ENCODE data around the gene RAB11FIP2.

- TF ChIP-seq POLR2A (IDR thresholded peaks at IDR 0.05), result no peak
- no peak for TF ChIP-seq POLR2AphosphoS5 (IDR thresholded peaks at IDR 0.05)
- no peak for TF ChIP-seq CTCF (IDR thresholded peaks at IDR 0.05 in 8 of 11, conservative IDR thresholded peaks at IDR 0.05 in 3 of 11)
Observed at GRCh38 chr10:117987244-117987909, 59.4 kb downstream of the RAB11FIP2 start.

Measured in spleen (tissue), 7 donors.